ENCODE measurements around the gene SLC7A6OS. TPM values are rescaled to one million over a fixed set of nuclear protein-coding genes. Genes with fewer than 3 reads are reported as not detected.

Gene SLC7A6OS
- total and polyA plus RNA-seq, 2 experiments from 2014 or later, result 16.4 to 17.9 TPM

DNA sequence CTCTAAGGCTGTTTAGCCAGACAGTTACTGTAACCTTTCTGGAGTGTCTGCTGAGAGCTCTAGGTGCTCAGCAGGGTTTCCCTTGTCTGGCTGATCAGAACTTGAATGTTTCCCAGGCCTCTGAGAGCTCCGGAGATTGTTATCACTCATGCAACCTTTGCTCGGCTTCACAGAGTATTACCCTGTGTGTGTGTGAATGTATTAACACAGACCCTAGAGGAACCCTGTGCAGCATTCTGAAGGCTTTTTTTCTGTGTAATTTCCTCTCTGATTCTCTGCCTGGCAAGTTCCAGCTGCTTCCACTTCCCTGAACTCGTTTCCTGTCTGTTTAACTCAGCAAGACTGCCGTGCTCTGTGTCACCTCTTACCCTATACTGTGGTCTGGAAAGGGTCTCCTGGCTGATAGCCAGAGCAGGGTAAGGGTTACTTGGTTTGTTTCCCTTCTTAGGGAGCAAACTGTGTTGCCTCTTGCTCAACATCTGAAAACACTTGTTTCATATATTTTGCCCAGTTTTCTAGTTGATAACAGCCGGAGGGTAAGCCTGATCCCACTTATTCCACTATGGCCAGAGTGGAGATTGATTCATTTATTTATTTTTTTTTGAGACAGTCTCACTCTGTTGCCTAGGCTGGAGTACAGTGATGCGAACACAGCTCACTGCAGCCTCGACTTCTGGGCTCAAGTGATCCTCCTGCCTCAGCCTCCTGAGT is 21.8 kb upstream of the SLC7A6OS start (continued):
- TF ChIP-seq, protein P1, sequence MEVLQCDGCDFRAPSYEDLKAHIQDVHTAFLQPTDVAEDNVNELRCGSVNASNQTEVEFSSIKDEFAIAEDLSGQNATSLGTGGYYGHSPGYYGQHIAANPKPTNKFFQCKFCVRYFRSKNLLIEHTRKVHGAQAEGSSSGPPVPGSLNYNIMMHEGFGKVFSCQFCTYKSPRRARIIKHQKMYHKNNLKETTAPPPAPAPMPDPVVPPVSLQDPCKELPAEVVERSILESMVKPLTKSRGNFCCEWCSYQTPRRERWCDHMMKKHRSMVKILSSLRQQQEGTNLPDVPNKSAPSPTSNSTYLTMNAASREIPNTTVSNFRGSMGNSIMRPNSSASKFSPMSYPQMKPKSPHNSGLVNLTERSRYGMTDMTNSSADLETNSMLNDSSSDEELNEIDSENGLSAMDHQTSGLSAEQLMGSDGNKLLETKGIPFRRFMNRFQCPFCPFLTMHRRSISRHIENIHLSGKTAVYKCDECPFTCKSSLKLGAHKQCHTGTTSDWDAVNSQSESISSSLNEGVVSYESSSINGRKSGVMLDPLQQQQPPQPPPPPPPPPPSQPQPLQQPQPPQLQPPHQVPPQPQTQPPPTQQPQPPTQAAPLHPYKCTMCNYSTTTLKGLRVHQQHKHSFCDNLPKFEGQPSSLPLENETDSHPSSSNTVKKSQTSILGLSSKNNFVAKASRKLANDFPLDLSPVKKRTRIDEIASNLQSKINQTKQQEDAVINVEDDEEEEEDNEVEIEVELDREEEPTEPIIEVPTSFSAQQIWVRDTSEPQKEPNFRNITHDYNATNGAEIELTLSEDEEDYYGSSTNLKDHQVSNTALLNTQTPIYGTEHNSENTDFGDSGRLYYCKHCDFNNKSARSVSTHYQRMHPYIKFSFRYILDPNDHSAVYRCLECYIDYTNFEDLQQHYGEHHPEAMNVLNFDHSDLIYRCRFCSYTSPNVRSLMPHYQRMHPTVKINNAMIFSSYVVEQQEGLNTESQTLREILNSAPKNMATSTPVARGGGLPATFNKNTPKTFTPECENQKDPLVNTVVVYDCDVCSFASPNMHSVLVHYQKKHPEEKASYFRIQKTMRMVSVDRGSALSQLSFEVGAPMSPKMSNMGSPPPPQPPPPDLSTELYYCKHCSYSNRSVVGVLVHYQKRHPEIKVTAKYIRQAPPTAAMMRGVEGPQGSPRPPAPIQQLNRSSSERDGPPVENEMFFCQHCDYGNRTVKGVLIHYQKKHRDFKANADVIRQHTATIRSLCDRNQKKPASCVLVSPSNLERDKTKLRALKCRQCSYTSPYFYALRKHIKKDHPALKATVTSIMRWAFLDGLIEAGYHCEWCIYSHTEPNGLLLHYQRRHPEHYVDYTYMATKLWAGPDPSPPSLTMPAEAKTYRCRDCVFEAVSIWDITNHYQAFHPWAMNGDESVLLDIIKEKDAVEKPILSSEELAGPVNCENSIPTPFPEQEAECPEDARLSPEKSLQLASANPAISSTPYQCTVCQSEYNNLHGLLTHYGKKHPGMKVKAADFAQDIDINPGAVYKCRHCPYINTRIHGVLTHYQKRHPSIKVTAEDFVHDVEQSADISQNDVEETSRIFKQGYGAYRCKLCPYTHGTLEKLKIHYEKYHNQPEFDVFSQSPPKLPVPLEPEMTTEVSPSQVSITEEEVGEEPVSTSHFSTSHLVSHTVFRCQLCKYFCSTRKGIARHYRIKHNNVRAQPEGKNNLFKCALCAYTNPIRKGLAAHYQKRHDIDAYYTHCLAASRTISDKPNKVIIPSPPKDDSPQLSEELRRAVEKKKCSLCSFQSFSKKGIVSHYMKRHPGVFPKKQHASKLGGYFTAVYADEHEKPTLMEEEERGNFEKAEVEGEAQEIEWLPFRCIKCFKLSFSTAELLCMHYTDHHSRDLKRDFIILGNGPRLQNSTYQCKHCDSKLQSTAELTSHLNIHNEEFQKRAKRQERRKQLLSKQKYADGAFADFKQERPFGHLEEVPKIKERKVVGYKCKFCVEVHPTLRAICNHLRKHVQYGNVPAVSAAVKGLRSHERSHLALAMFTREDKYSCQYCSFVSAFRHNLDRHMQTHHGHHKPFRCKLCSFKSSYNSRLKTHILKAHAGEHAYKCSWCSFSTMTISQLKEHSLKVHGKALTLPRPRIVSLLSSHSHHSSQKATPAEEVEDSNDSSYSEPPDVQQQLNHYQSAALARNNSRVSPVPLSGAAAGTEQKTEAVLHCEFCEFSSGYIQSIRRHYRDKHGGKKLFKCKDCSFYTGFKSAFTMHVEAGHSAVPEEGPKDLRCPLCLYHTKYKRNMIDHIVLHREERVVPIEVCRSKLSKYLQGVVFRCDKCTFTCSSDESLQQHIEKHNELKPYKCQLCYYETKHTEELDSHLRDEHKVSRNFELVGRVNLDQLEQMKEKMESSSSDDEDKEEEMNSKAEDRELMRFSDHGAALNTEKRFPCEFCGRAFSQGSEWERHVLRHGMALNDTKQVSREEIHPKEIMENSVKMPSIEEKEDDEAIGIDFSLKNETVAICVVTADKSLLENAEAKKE (CRISPR knock-in tag; IDR thresholded peaks at IDR 0.05), result no peak
- TF ChIP-seq, protein P2, sequence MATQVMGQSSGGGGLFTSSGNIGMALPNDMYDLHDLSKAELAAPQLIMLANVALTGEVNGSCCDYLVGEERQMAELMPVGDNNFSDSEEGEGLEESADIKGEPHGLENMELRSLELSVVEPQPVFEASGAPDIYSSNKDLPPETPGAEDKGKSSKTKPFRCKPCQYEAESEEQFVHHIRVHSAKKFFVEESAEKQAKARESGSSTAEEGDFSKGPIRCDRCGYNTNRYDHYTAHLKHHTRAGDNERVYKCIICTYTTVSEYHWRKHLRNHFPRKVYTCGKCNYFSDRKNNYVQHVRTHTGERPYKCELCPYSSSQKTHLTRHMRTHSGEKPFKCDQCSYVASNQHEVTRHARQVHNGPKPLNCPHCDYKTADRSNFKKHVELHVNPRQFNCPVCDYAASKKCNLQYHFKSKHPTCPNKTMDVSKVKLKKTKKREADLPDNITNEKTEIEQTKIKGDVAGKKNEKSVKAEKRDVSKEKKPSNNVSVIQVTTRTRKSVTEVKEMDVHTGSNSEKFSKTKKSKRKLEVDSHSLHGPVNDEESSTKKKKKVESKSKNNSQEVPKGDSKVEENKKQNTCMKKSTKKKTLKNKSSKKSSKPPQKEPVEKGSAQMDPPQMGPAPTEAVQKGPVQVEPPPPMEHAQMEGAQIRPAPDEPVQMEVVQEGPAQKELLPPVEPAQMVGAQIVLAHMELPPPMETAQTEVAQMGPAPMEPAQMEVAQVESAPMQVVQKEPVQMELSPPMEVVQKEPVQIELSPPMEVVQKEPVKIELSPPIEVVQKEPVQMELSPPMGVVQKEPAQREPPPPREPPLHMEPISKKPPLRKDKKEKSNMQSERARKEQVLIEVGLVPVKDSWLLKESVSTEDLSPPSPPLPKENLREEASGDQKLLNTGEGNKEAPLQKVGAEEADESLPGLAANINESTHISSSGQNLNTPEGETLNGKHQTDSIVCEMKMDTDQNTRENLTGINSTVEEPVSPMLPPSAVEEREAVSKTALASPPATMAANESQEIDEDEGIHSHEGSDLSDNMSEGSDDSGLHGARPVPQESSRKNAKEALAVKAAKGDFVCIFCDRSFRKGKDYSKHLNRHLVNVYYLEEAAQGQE (IDR thresholded peaks at IDR 0.05; ENCODE audit: unreplicated experiment), result no peak

DNA sequence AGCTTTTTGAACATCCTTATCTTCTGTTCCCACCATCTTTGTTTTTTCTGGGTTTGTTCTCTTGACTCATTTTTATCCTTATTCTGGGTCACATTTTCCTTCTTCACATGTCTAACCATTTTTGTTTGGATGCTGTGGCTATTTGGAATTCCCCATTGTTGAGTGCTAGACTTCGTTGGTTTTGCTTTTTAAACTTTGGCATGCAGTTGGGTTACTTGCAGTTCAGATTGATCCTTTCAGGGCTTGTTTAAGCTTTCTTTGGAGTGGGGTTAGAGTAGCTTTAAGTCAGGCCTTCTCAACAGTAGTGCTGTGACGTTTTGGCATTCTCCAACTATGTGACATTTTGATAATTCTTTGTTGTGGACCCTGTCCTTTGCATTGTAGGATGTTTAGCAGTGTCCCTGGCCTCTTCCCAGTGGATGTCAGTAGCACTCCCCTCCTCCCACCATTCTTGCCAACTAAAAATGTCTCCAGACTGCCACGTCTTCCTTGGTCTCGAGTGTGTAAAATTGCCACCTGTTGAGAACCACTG is 21.2 kb upstream of the SLC7A6OS start:
- no peaks in the 10 kb centered on the region for H3K27me3 Mint-ChIP-seq (ENCODE audit: insufficient read depth, low read depth, poor library complexity)
- H3K4me3 Mint-ChIP-seq, result no peak overlapping the region
- Histone ChIP-seq H2AFZ (no peak overlapping the region), H3K4me2 (no peak overlapping the region), H3K27ac (ENCODE audit: low read depth) (no peak overlapping the region), H3K9me2 (ENCODE audit: insufficient read depth) (no peaks in the 10 kb centered on the region), H3K4me1 (ENCODE audit: insufficient read depth) (no peaks in the 10 kb centered on the region), H3K4me3 (no peak overlapping the region), H3K27me3 (ENCODE audit: insufficient read depth) (no peaks in the 10 kb centered on the region), H3F3A (replicated peaks; ENCODE audit: low read depth) (no peaks in the 10 kb centered on the region), H3K79me2 (replicated peaks; ENCODE audit: insufficient read depth) (no peaks in the 10 kb centered on the region), H4K20me1 (replicated peaks; ENCODE audit: insufficient read depth) (no peaks in the 10 kb centered on the region), H3K36me3 (ENCODE audit: insufficient read depth) (peaks cover 13% of the 10 kb centered on the region; the same call in 1 of the 2 replicates)
- TF ChIP-seq STAT1 (IDR thresholded peaks at IDR 0.05; ENCODE audit: unreplicated experiment) (no peak), POLR2AphosphoS5 (IDR thresholded peaks at IDR 0.05; ENCODE audit: low read depth) (no peak)
- peaks cover 31% of the 10 kb centered on the region for H3K36me3 Mint-ChIP-seq (ENCODE audit: low read depth)
- no peak for DNase-seq (ENCODE audit: low spot score)
- H3K4me1 Mint-ChIP-seq, result peaks cover 3% of the 10 kb centered on the region; the same call in 1 of the 3 replicates
- ATAC-seq, result no peak
- H3K27ac Mint-ChIP-seq, result no peak overlapping the region
- no peaks in the 10 kb centered on the region for H3K9me3 Mint-ChIP-seq
